GM10248 (cell line): ENCODE measurements around the gene GAPDHS.

ENCODE experiments used
- CTCF ChIA-PET: fragments of 300-600 bp; sonication (Branson Sonifier 250); formaldehyde crosslinking; extraction: SDS; loops from one replicate; lab custom pipeline; 2021; ENCODE audit warnings: antibody characterized with exemption; lab: Yijun Ruan, JAX
- POLR2A ChIA-PET: fragments of 350-650 bp; sonication (Branson Sonifier 250); formaldehyde crosslinking; extraction: SDS; loops from one replicate; lab custom pipeline; 2020; ENCODE audit warnings: antibody characterized with exemption; lab: Yijun Ruan, JAX
- DNase-seq: peaks from one replicate; pipeline ENCODE4 v3.0.0; 2012; ENCODE audit errors: extremely low spot score
- TF ChIP-seq, protein P1 (sequence below): IDR thresholded peaks from 2 replicates; pipeline ENCODE4 v1.5.1; 2012; ENCODE audit warnings: mild to moderate bottlenecking, low read depth; ENCODE audit errors: extremely low read depth, missing control alignments, control extremely low read depth

Gene GAPDHS

DNA sequence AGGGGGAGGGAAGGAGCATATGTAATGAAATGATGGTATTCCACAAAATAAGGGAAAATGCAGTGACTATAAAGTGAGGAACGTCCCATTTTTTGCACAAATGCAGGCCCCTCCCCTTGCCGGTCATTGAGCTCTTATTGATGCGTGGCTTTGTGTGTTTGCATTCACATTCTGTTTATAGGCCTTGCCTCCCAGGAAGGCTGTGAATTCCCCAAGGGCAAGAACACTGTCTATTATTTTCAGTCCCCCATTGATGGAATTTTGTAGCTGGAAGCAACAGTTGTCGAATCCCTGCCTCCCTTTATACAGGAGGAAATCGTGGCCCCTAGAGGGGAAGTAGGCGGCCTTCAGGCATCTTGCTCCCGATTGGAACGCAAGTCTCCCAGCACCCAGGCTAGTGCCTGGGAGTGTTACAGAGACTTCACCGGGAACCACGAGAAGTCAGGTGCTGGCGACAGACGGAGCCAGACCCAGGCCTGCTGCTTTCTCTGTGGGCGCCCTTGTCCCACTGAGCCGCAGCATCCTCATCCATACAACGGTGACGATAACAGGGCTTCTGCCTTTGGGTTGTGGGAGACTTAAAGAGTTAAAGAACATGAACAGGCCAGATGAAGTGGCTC is 12.0 kb upstream of the GAPDHS start:
- POLR2A ChIA-PET, result no interaction called here
- TF ChIP-seq, protein P1, sequence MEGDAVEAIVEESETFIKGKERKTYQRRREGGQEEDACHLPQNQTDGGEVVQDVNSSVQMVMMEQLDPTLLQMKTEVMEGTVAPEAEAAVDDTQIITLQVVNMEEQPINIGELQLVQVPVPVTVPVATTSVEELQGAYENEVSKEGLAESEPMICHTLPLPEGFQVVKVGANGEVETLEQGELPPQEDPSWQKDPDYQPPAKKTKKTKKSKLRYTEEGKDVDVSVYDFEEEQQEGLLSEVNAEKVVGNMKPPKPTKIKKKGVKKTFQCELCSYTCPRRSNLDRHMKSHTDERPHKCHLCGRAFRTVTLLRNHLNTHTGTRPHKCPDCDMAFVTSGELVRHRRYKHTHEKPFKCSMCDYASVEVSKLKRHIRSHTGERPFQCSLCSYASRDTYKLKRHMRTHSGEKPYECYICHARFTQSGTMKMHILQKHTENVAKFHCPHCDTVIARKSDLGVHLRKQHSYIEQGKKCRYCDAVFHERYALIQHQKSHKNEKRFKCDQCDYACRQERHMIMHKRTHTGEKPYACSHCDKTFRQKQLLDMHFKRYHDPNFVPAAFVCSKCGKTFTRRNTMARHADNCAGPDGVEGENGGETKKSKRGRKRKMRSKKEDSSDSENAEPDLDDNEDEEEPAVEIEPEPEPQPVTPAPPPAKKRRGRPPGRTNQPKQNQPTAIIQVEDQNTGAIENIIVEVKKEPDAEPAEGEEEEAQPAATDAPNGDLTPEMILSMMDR, result no peak

DNA sequence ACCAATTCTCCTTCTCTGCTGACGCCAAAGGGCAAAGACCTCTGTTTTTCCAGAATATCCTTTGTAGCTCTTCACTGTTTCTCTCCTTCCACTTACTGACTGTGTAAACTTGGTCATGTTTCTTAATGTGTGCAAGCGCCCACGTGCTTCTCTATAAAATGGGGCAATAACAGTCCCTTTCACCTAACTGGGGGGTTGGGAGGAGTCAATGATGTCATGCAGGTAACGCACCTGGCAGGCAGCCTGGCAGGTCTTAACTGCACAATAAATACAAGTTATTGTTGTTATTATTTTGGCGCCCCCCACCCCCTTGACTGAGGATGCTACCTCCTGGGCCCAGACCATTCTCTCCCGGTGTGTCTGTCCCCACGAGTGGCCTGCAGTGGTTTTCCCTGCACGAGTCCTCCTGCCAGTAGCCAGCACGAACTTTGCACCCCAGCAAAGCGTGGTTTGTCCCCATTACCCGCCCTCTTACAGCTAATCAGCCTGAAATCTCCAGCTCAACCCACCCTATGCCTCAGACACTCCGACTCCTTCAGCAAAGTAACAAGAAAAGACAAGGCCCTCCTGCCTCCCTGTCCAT is 10.4 kb upstream of the GAPDHS start:
- DNase-seq, result no peak
- CTCF ChIA-PET, result interaction anchor here (1.0 kb wide), 1 partner anchor 13 kb away, joined by 4 read pairs; no protein-coding TSS in a partner anchor
- POLR2A ChIA-PET, result no interaction called here
- TF ChIP-seq, protein P1, result no peak

More for the DNA sequence above, 12.0 kb upstream of the GAPDHS start:
- no peak for DNase-seq
- CTCF ChIA-PET, result interaction anchor here (2.0 to 4.5 kb wide), 3 partner anchors 11 to 27 kb away, joined by 4 to 24 read pairs (median 6); no protein-coding TSS in a partner anchor

DNA sequence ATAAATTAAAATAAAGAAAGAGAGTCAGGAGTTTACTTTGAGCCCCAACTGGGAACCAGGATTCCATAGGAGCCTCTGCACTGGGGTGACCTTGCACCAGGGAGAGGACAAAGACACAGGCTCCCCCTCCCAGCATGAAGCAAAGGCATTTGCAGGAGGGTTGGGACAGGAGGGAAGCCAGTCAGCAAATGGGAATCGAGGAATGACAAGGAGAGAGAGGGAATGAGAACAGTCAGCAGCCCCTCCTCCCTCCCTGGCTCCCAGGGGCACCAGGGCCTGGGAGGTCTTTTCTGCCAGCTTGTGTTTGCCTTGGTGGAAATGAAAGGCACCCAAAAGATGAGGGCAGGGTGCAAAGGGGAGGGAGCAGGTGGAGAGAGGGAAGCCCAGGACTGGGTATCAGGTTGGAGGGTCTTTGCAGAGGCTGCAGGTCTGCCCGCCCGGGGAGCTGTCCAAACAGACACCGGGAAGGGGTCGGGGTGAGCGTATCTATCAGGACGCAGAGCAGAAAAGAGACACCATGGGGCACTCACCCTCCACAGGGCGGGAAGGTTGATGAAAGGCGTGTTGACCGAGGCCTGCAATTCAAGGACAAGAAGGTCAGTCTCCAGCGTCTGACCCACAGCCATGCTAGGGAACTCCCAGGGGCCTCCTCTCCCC is 8.9 kb upstream of the GAPDHS start:
- DNase-seq, result no peak
- ChIA-PET POLR2A (no interaction called here), CTCF (interaction anchor here (1.8 kb wide), 1 partner anchor 24 kb away, joined by 4 read pairs; no protein-coding TSS in a partner anchor)
- TF ChIP-seq, protein P1, result no peak

DNA sequence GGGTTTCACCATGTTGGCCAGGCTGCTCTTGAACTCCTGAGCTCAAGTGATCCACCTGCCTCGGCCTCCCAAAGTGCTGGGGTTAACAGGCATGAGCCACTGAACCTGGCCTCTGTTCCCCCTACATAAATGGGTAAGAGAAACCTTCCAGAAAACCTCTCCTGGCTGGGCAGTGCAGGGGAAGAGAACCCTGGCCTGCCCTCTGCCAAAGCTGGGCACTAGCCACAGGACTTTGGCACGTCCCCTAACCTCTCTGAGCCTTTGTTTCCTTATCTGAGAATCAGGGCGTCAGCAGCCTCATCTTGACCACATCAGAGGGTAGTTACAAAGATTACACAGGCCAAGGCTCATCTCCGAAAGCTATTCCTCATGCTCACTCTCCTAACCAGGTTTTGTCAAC is 7.4 kb upstream of the GAPDHS start:
- TF ChIP-seq, protein P1, result no peak
- CTCF ChIA-PET, result interaction anchor here (1.0 to 1.8 kb wide), 5 partner anchors 17 to 67 kb away, joined by 3 to 7 read pairs (median 4); no protein-coding TSS in a partner anchor
- DNase-seq, result no peak
- POLR2A ChIA-PET, result no interaction called here

DNA sequence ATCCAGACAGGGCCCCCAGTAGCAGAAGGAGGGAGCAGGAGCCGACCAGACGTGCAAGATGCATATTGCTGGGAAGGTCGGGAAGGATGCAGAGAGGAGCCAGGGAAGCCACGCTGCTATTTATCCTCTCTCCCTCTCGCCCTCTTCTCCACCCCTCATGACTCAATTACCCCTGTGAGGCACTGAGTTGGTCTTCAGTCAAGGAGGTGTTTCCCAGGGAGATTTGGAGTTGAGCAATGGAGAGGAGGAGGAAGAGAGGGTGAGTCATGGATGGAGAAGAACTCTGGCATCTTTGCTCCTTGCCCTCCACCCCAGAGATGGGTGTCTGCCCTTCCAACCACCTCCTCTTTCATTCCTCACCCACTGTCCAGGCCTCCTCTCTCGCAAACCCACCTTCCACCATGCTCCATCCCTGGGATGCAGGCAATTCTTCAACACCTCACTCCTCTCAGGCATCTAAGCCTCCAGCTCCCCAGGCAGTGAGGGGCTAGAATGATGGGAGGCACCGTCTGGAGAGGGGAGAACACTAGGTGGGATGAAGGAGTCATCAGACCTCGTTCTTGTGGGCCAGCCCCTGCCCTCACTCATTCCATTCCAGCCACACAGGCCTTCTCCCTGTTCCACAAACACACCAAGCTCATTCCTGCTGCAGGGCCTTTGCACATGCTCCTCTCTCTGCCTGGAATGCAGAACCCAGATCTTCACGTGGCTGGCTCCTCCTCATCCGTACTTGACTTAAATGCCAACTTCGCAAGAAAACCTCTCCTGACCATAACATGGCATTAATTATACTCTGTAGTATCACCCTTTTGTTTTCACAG is 4.8 kb upstream of the GAPDHS start, which contains the start of gene SBSN:
SBSN (minus strand) TSS at position 94 of the 821 bp plus-strand sequence; CDS start at position 64, 30 bp downstream.
- no peak for DNase-seq
- ChIA-PET CTCF (interaction anchor here (1.3 to 1.9 kb wide), 2 partner anchors 21 to 64 kb away, joined by 4 to 7 read pairs; no protein-coding TSS in a partner anchor), POLR2A (no interaction called here)
- TF ChIP-seq, protein P1, result no peak
